Stimulated activated CD4-positive, alpha-beta T cell treated with anti-CD3 and anti-CD28 coated beads, Interleukin-2, amount 100 ng/mL, for 4 hours (primary cell): ENCODE measurements around the gene ZNF814.
"Not testable (repeated sequence)": the region's sequence is repeated elsewhere in the genome, so short reads cannot be mapped to it uniquely, and the experiment has no call there.

ENCODE experiments used
- DNase-seq: peaks from one replicate; pipeline ENCODE4 v3.0.0-alpha.2; 2020; ENCODE audit warnings: low read depth

The ZNF814 gene

DNA sequence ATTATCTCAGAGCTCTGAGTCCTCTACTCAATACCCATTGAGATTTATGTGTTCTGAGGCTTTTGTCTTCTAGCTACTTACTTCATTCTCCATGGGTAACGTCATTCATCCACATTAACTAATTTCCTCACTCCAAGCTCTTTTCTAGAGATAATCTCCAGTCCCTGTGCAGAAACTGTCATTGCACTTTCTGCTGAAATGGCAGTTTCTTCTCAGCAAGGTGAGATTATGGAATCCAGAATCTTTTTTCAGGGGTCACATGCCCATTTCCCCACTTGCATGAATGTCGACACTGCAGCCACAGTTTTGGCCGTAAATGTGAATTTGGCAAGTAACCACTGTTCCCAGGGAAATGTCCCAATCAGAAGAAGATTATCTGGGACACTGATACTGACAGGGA lies 26.5 kb downstream of the ZNF814 start:
- DNase-seq: not testable (repeated sequence)

- DNase-seq: not testable (repeated sequence)
These were observed 34.7 kb downstream of the ZNF814 start for GRCh38 chr19:57854117-57854516.

DNA sequence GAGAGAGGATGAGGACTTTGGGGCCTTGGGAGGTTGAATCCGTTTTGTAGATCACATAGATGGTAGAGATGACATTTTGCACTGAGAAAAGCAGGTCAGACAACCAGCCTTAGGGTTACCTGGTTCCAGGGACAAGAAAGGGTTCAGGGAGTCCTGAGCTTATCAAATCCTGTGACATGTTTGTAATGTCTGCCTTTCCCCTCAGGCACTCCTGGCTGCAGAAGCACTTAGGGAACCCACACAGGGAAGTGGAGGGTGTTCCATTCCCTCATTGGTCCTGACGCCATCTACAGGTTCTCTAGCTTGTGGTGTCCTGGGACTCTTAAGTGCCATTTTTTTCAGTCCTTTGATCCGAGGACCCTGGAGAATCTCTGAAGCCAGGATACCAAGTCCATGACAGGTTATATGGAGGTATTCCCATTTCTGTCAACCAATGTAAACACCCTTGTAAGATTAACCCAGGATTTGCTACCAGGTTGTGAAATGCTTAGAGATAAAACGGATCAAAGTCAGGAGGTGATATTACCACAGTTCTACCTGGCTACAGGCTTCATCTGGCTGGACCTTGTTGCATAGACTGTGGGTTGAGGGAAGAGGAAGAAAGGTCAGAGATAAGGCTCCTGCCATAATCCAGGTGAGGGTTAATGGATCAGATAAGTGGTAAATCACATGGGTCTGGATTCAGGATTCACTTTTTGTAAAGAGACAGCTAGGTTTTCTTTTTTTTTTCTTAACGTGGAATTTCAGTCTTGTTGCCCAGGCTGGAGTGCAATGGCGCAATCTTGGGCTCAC lies 36.8 kb downstream of the ZNF814 start:
- DNase-seq: not testable (repeated sequence)

GRCh38 chr19:57850553-57851017 lies 38.3 kb downstream of the ZNF814 start:
- no peak for DNase-seq

- DNase-seq: peak; percentile 73
These were observed 39.0 kb downstream of the ZNF814 start, which contains the start of gene ZNF587 for GRCh38 chr19:57849666-57850473. TSS of gene ZNF587 (plus strand) at chr19:57849859. CDS start at chr19:57850039, 180 bp downstream.

DNA sequence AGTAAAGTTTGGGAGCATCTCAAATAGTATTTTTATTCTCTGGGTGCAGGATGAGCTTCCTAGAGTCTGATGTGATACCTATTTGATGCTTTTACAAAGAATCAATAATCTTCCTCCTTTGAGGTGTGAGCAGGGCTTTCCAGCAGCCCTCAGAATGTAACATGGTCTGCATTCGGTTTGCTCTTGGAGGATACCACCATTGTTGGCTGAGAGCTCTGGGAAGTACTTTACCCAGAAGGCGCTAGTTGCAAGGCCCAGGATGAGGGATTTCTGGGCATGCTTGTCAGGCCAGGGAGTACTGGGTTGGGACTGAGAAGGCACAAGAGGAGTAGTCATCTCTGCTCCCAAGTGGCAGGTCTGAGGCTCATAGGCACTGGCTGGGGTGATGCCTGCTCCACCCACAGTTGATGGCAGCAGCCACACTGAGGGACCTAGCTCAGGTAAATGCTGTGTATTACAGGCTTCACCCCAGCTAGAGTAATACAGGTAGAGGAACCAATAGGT lies 39.6 kb downstream of the ZNF814 start:
- DNase-seq: not testable (repeated sequence)

- DNase-seq: not testable (repeated sequence)
These were observed 41.7 kb downstream of the ZNF814 start for GRCh38 chr19:57847164-57847563.

- no peak for DNase-seq
These were observed 47.6 kb downstream of the ZNF814 start for GRCh38 chr19:57841122-57841763.

GRCh38 chr19:57838622-57839191 lies 50.1 kb downstream of the ZNF814 start:
- not testable (repeated sequence) for DNase-seq

- not testable (repeated sequence) for DNase-seq
These were observed 51.8 kb downstream of the ZNF814 start for GRCh38 chr19:57836991-57837390.

DNA sequence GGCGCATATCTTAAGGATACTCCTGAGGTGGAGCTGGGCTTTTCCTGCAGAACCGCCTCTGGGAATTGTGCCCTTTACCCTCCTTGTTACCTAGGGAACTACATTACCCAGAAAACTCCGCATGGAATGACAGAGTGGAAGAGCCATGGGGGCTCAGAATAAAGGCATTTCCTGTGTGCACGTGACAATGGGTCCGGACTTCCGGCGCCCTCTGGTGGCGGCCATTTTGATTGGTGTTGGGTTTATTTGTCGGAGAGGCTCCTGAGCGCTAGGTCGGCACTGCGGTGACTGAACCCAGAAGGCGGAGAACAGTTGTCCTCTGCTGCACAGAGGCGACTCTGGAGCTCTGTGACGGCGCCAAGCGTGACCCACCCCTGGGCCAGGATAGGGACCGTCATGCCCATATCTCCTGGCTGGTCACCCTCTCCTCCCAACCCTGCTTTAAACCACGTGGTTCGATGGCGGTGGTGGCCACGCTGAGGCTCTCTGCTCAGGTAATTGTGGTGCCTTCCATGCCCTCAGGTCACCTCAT lies 58.7 kb downstream of the ZNF814 start, which contains the start of gene ZNF587B:
Gene ZNF587B, plus strand, starts transcription at position 229 of the 532 bp plus-strand sequence. Its CDS starts 230 bp downstream, at position 459.
- no peak for DNase-seq

GRCh38 chr19:57829316-57829715 lies 59.5 kb downstream of the ZNF814 start:
- DNase-seq: no peak

GRCh38 chr19:57825511-57825910 lies 63.3 kb downstream of the ZNF814 start:
- DNase-seq: no peak

DNA sequence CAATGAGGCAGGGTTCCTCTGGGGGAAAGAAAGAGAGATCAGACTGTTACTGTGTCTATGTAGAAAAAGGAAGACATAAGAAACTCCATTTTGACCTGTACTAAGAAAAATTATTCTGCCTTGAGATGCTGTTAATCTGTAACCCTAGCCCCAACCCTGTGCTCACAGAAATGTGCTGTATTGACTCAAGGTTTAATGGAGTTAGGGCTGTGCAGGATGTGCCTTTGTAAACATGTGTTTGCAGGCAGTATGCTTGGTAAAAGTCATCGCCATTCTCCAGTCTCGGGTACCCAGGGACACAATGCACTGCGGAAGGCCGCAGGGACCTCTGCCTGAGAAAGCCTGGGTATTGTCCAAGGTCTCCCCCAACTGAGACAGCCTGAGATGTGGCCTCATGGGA lies 65.2 kb downstream of the ZNF814 start:
- DNase-seq: not testable (repeated sequence)

- not testable (repeated sequence) for DNase-seq
These were observed 65.7 kb downstream of the ZNF814 start for GRCh38 chr19:57823155-57823554.

GRCh38 chr19:57821501-57821900 lies 67.3 kb downstream of the ZNF814 start:
- not testable (repeated sequence) for DNase-seq

- DNase-seq: not testable (repeated sequence)
These were observed 67.7 kb downstream of the ZNF814 start for GRCh38 chr19:57821095-57821494.

DNA sequence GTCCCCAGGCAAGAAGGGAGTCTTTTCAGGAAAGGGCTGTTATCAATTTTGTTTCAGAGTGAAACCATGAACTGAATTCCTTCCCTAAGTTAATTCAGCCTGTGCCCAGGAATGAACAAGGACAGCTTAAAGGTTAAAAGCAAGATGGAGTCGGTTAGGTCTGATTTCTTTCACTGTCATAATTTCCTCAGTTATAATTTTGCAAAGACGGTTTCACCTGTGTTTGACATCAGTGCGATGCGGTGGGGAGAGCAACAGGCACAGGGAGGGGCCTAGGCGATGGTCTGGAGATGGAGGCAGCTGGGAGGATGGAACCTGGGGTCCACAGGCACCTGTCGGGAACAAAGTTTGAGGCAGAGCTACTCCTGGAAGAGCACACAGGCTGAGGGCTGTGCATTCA lies 68.2 kb downstream of the ZNF814 start:
- no peak for DNase-seq

GRCh38 chr19:57819475-57820148 lies 69.2 kb downstream of the ZNF814 start:
- DNase-seq: peak; percentile 71

GRCh38 chr19:57818378-57818777 lies 70.5 kb downstream of the ZNF814 start:
- no peak for DNase-seq

- DNase-seq: no peak
These were observed 70.9 kb downstream of the ZNF814 start for GRCh38 chr19:57817976-57818375.
